ENCODE results near the gene CYTH1.

CYTH1 gene

GRCh38 chr17:78724999-78725398 is 57.1 kb downstream of the CYTH1 start:
- no peak overlapping the region for H3K4me3 ChIP-seq (replicated peaks; ENCODE audit: low read depth, low read length)
- no peak for TF ChIP-seq CTCF (IDR thresholded peaks at IDR 0.05; ENCODE audit: low read length, missing control alignments)
- no peak for DNase-seq (ENCODE audit: low read depth)

- no peak for TF ChIP-seq CTCF (IDR thresholded peaks at IDR 0.05; ENCODE audit: low read length, missing control alignments)
- no peak for DNase-seq (ENCODE audit: low read depth)
- no peak overlapping the region for H3K4me3 ChIP-seq (replicated peaks; ENCODE audit: low read depth, low read length)
These were observed 57.5 kb downstream of the CYTH1 start for GRCh38 chr17:78724544-78724943.

- no peak for DNase-seq (ENCODE audit: low read depth)
These were observed 58.1 kb downstream of the CYTH1 start for GRCh38 chr17:78723957-78724356.

GRCh38 chr17:78723001-78723796 is 58.9 kb downstream of the CYTH1 start:
- no peak for DNase-seq (ENCODE audit: low read depth)
- no peak for TF ChIP-seq CTCF (IDR thresholded peaks at IDR 0.05; ENCODE audit: low read length, missing control alignments)
- no peak overlapping the region for H3K4me3 ChIP-seq (replicated peaks; ENCODE audit: low read depth, low read length)

More at GRCh38 chr17:78723957-78724356, 58.1 kb downstream of the CYTH1 start:
- TF ChIP-seq CTCF (IDR thresholded peaks at IDR 0.05; ENCODE audit: low read length, missing control alignments), result no peak
- H3K4me3 ChIP-seq (replicated peaks; ENCODE audit: low read depth, low read length), result no peak overlapping the region

- no peak for TF ChIP-seq CTCF (IDR thresholded peaks at IDR 0.05; ENCODE audit: low read length, missing control alignments)
- no peak overlapping the region for H3K4me3 ChIP-seq (replicated peaks; ENCODE audit: low read depth, low read length)
- no peak for DNase-seq (ENCODE audit: low read depth)
These were observed 59.8 kb downstream of the CYTH1 start for GRCh38 chr17:78722246-78722761.

- no peak for TF ChIP-seq CTCF (IDR thresholded peaks at IDR 0.05; ENCODE audit: low read length, missing control alignments)
- no peak overlapping the region for H3K4me3 ChIP-seq (replicated peaks; ENCODE audit: low read depth, low read length)
- no peak for DNase-seq (ENCODE audit: low read depth)
These were observed 62.3 kb downstream of the CYTH1 start for GRCh38 chr17:78719630-78720298.

Measured in fibroblast of pulmonary artery (primary cell).